Activated naive CD8-positive, alpha-beta T cell (primary cell): ENCODE results near the gene ZFP36L1.
"Not testable (repeated sequence)": the region's sequence is repeated elsewhere in the genome, so short reads cannot be mapped to it uniquely, and the experiment has no call there.

Experiments
- H3K27ac Mint-ChIP-seq: one replicate; pipeline ENCODE4 v1.8.0; 2021; ENCODE audit warnings: mixed read lengths
- H3K27me3 Mint-ChIP-seq: one replicate; pipeline ENCODE4 v1.8.0; 2021; ENCODE audit warnings: mixed read lengths
- H3K36me3 Mint-ChIP-seq: one replicate; pipeline ENCODE4 v1.8.0; 2021; ENCODE audit warnings: mixed read lengths
- H3K4me1 Mint-ChIP-seq: one replicate; pipeline ENCODE4 v1.8.0; 2021; ENCODE audit warnings: low read depth, mixed read lengths
- H3K4me3 Mint-ChIP-seq: one replicate; pipeline ENCODE4 v1.8.0; 2021; ENCODE audit warnings: mild to moderate bottlenecking, mixed read lengths
- H3K9me3 Mint-ChIP-seq: one replicate; pipeline ENCODE4 v1.8.0; 2021; ENCODE audit warnings: low read depth, mixed read lengths

The ZFP36L1 gene

DNA sequence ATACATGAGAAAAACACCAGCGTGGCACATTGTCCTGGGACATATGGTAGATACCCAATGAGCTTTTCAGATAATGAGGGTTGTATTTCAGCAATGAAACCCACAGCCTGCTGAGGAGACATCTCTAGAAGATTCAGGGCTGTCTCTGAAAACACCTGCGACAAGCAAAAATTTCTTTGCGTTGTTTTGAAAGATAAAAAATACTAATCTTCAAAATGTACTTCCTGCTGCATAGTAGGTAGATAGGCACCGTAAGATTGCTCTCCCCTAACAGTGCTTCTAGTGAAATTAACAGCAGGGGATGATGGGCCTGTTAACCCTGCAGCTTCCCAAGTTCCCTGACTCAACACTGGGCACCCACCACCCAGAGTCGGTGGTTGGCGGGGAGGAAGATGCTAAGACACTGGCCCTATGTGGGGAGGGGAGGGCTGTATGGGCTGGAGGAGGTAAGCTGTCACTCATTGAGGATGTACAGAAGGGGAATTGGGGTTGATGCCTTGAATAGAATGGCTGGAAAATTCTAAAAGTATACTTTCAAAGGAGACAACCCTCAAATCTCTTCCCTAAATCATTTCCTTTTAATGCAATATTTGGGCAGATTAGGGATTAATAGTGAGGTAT lies 20.0 kb downstream of the ZFP36L1 start:
- Mint-ChIP-seq H3K9me3 (peaks cover 4% of the 10 kb centered on the region), H3K27me3 (no peaks in the 10 kb centered on the region), H3K27ac (peak overlapping the region; percentile 75), H3K4me3 (no peak overlapping the region), H3K36me3 (no peaks in the 10 kb centered on the region), H3K4me1 (peaks cover 46% of the 10 kb centered on the region)

DNA sequence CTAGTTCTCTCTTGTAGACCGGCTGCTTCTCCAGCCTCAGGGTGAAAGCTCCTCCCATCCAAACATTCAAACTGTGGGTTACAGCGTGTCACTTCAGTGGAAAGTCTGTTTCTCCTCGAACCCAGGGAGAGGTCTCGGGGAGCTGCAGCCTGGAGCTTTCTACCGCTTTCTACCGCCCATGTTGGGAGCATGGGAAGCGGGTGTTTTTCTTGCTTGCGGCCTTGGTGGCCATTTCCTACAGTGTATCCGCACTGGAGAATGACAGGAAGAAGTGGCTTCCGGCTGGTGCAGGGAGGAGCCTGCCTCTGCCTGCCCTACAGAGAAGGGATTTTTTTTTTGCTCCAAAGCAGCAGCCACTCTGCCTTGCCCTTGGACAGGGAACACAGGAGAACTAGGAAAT lies 21.2 kb downstream of the ZFP36L1 start:
- H3K9me3 Mint-ChIP-seq = peaks cover 4% of the 10 kb centered on the region
- H3K27me3 Mint-ChIP-seq = no peaks in the 10 kb centered on the region
- no peaks in the 10 kb centered on the region for H3K36me3 Mint-ChIP-seq
- H3K4me1 Mint-ChIP-seq = peaks cover 54% of the 10 kb centered on the region
- H3K4me3 Mint-ChIP-seq = no peak overlapping the region
- H3K27ac Mint-ChIP-seq = peak overlapping the region; percentile 62

DNA sequence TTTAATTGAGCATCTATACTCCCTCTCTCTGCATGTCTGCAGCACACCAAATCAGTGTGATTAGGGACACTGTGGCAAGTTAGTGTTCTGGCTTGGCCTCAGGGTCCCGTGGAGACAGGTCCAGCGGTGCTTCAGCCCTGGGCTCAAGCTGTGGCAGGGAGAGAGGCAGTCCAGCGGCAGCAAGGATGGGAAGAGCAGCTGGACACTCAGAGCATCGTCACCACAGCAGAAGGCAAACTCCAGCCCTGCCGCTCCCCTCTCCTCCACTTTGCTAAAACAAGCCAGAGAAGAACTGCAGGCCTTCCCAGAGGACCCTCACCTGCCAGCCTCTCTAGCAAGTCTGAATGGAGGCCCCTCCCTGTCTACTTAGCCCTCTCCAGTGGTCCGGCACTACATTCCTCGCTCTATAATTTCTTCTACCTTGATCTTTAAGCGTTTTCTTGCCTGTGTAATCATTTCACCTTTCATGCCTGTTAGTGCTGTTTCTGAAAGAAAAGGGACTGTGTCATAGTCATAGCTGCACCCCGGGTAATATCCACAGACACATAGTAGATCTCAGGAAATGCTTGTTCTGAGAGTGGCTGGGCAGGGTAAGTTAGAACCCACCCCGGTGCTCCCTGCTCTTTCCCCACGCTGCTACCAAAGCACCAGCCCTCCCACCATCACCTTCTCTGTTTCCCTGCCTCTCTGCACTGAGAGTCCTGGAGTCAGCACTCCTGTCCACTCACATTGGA lies 22.1 kb downstream of the ZFP36L1 start:
- peak overlapping the region; percentile 41 for H3K27ac Mint-ChIP-seq
- no peak overlapping the region for H3K4me3 Mint-ChIP-seq
- no peaks in the 10 kb centered on the region for H3K36me3 Mint-ChIP-seq
- no peaks in the 10 kb centered on the region for H3K27me3 Mint-ChIP-seq
- H3K4me1 Mint-ChIP-seq = peaks cover 54% of the 10 kb centered on the region
- peaks cover 3% of the 10 kb centered on the region for H3K9me3 Mint-ChIP-seq

DNA sequence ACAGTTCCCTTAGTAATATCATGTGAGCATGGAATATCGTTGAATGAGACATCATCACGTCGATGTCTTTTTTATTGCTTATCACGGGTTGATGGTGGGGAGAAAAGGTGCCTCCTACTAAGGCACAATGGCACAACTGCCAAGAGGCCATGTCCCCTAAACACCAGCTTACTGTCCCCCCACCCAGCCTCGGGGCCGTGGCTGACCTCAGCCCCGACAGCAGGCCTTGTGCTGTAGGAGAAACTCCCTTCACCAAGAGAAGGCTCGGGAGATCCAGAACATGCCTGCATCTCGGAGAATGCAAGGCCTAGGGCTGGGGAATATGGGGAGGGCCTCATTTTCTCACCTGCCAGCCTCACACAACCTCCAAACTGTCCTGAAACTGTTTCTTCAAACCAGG lies 22.8 kb downstream of the ZFP36L1 start:
- H3K27ac Mint-ChIP-seq = no peak overlapping the region
- H3K4me3 Mint-ChIP-seq = no peak overlapping the region
- no peaks in the 10 kb centered on the region for H3K9me3 Mint-ChIP-seq
- H3K4me1 Mint-ChIP-seq = peaks cover 54% of the 10 kb centered on the region
- no peaks in the 10 kb centered on the region for H3K27me3 Mint-ChIP-seq
- no peaks in the 10 kb centered on the region for H3K36me3 Mint-ChIP-seq

DNA sequence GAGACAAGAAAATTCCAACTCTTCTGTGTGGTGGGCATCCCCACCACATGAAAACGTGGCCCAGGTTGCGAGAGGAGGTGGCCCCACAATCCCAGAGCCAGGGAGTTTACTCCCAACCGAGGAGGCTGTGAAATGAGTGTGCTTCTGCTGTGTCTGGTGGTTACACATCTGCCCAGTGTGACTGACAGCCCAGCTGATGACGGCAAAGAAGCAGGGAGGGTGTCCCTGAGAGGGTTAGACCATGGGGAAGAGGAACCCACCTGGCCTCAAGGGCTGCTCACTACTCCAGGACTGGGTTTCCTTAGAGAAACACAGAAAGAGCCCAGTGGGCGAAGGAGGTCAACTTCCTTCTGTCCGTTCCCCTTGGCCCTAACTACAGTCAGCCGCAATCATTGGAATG lies 24.6 kb downstream of the ZFP36L1 start:
- H3K4me3 Mint-ChIP-seq = no peak overlapping the region
- H3K27me3 Mint-ChIP-seq = no peaks in the 10 kb centered on the region
- H3K27ac Mint-ChIP-seq = no peak overlapping the region
- H3K9me3 Mint-ChIP-seq = no peaks in the 10 kb centered on the region
- H3K4me1 Mint-ChIP-seq = peaks cover 48% of the 10 kb centered on the region
- H3K36me3 Mint-ChIP-seq = no peaks in the 10 kb centered on the region

DNA sequence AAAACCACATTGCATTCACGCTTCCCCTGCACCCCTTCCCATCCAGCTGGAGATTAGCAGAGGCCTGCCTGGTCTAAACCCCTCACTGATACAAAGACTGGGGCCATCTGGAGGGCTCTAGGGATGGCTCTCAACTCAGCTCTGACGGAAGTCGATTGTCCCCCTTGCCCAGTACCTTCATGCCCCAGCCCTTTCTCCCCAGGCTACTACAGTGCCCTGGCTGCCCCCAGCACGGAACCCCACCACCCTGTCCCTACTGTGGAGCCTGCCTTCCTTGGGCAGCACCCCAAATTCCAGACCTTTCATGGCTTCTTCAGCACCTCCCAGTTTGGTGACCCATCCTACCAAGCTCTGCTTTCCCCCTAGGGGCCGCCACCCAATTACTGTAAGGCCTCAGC lies 25.6 kb downstream of the ZFP36L1 start:
- Mint-ChIP-seq H3K27me3 (no peaks in the 10 kb centered on the region), H3K4me1 (peaks cover 39% of the 10 kb centered on the region), H3K9me3 (no peaks in the 10 kb centered on the region), H3K36me3 (no peaks in the 10 kb centered on the region), H3K4me3 (no peak overlapping the region), H3K27ac (no peak overlapping the region)

DNA sequence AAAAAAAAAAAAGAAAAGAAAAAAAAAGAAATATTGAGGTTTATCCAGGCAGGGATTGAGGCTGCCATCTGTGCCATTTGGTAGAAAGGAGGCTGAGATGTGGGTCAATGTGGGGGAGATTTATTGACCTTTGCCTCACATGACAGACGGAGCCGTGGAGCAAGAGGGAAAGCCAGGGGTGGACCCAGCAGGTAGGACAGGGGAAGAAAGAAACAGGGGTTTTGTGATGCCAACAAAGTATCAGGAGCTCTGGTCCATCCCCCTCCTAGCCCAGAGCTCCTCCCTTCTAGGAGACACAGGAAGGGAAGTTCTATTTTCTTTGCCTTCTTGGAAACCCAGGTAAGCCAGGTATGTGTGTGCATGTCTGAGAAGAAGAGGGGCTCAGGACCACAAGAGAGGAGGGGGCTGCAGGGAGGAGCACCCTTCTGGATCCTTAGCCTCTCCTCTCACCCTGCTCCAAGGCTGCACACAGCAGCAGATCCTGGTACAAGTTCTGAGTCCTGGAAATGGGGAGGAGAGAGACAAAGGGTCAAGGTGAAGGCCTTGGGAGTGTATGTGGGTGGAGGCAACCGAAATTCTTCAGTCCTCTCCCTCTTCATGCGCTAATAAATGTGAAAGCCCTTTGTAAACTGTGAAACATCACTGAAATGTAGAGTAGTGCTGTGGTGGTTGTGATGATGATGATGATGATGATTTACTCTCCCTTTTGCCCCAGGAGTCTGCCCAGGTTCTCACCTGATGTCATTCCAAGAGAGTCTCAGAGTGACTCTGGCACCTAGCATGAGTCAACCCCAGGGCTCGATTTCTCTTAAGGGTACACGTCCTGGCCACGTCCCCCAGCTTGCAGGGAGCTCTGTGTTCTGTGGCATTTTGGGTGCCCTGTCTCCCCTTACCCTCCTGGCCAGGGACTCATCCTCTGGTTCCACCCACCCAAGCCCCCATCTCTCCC lies 26.3 kb downstream of the ZFP36L1 start:
- no peaks in the 10 kb centered on the region for H3K36me3 Mint-ChIP-seq
- H3K9me3 Mint-ChIP-seq = no peaks in the 10 kb centered on the region
- no peak overlapping the region for H3K27ac Mint-ChIP-seq
- H3K27me3 Mint-ChIP-seq = no peaks in the 10 kb centered on the region
- H3K4me3 Mint-ChIP-seq = no peak overlapping the region
- peaks cover 33% of the 10 kb centered on the region for H3K4me1 Mint-ChIP-seq

DNA sequence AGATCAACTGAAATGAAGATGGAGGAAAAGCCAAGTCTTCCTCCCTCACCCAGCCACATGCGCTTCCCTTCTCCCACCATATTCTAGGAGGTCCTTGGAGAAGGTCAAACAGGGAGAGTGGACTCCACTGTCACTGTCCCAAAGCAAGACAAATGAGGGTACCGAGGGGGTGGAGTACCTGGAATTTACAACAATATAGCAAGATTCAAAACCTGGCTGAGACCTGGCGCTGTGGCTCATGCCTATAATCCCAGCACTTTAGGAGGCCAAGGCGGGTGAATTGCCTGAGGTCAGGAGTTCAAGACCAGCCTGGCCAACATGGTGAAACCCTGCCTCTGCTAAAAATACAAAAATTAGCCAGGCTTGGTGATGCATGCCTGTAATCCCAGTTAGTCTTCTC lies 29.0 kb downstream of the ZFP36L1 start:
- H3K27ac Mint-ChIP-seq, H3K36me3 Mint-ChIP-seq, H3K4me3 Mint-ChIP-seq: not testable (repeated sequence)

DNA sequence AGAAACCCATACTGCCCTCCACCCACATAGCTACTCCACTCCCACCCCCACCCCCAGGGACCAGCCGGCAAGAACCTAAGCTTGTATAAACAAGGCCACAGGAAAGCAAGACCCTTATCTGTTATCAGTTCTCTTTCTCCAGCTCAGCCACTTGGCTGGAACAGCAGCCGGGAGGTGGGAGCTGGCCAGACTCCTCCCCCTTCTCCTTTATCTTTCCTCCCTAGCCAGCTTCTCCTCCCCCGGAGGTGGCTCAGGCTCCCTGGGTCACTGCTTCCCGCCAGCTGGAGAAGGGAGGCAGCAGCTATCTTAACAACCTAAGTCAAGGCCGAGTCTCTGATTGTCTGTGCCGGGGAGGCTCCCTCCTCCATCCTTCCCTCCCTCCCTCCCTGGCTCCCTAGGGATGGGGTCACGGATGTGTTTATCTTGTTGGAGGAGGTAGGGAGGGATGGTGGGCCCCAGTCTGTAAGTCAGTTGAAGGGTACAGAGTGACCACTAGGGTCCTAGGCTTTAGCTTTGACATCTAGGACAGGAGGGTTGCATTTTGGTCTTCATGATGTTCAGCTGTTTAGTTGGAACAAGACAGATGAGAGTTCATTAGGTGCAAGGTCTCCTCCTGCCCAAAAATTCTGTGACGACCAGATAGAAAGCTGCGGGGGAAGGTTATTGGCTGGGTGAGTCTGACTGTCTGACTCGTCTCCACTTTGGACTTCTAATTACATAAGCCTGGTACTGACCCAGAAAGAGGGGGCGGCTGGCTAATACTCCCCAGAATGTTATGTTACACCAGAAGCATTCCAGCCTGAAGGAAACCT lies 29.7 kb downstream of the ZFP36L1 start:
- Mint-ChIP-seq H3K27ac (no peak overlapping the region), H3K4me1 (peaks cover 26% of the 10 kb centered on the region), H3K4me3 (no peak overlapping the region), H3K27me3 (no peaks in the 10 kb centered on the region), H3K36me3 (no peaks in the 10 kb centered on the region), H3K9me3 (no peaks in the 10 kb centered on the region)

More for the DNA sequence above, 29.0 kb downstream of the ZFP36L1 start:
- H3K4me1 Mint-ChIP-seq = peaks cover 25% of the 10 kb centered on the region
- not testable (repeated sequence) for H3K9me3 Mint-ChIP-seq, H3K27me3 Mint-ChIP-seq

DNA sequence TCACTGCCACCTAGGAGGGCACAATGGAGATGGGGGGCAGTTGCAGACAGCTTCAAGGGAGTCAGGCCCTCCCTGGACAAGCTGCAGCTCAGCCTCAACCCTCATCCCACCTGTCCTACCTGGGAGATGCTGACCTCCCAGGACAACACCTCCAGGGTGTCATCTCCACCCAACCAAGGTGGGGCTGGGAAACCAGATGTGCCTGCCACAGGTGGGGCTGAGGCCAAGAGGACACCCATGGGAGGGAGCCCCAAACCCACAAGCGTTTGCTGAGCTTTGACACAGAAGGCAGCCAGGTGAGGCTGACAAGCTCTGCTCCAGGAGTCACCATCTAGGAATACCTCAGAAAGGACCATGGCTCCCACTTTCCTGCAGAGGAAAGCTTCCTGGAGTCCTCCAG lies 31.5 kb downstream of the ZFP36L1 start:
- Mint-ChIP-seq H3K4me3 (no peak overlapping the region), H3K9me3 (no peaks in the 10 kb centered on the region), H3K4me1 (peaks cover 24% of the 10 kb centered on the region), H3K36me3 (no peaks in the 10 kb centered on the region), H3K27ac (no peak overlapping the region), H3K27me3 (no peaks in the 10 kb centered on the region)

DNA sequence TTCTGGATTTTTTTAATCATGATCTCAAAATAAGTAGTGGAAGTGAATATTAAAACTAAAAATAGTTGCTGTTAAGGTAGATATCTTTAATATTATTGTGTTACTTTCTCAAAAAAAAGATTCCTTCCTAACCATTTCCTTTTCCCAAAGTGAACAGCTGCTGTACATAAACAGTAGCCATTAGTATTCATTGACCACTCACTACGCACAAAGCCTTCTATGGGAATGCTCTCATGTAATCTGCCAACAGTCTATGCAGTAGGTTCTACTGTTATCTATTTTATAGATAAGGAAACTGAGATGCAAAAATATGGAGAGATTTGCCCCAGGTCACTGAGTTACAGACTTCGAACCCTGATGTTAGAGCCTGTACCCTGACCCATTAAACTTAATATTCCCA lies 32.1 kb downstream of the ZFP36L1 start:
- Mint-ChIP-seq H3K9me3 (no peaks in the 10 kb centered on the region), H3K27me3 (no peaks in the 10 kb centered on the region), H3K36me3 (no peaks in the 10 kb centered on the region), H3K4me3 (no peak overlapping the region), H3K27ac (no peak overlapping the region), H3K4me1 (peaks cover 25% of the 10 kb centered on the region)

DNA sequence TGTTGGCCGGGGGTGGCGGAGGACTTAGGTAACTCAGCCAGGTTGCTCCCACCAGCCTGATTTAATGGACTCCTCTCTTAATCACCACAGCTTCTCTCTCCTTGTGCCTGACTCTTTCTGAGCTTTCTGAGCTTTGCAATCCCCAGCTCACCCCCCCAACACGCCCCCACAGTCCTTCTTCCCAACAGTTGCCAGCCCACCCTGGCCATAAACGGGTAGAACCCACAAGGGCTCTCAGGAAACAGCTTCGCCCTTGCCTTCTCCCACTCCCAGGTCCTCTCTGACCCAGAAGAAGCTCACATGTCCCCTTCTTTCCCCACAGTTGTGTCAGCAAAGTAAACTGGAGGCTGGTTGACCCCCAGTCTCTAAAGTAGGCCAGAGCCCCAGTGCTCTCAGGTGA lies 32.9 kb downstream of the ZFP36L1 start:
- no peaks in the 10 kb centered on the region for H3K27me3 Mint-ChIP-seq
- H3K9me3 Mint-ChIP-seq = no peaks in the 10 kb centered on the region
- no peaks in the 10 kb centered on the region for H3K36me3 Mint-ChIP-seq
- H3K27ac Mint-ChIP-seq = no peak overlapping the region
- no peak overlapping the region for H3K4me3 Mint-ChIP-seq
- peaks cover 20% of the 10 kb centered on the region for H3K4me1 Mint-ChIP-seq

DNA sequence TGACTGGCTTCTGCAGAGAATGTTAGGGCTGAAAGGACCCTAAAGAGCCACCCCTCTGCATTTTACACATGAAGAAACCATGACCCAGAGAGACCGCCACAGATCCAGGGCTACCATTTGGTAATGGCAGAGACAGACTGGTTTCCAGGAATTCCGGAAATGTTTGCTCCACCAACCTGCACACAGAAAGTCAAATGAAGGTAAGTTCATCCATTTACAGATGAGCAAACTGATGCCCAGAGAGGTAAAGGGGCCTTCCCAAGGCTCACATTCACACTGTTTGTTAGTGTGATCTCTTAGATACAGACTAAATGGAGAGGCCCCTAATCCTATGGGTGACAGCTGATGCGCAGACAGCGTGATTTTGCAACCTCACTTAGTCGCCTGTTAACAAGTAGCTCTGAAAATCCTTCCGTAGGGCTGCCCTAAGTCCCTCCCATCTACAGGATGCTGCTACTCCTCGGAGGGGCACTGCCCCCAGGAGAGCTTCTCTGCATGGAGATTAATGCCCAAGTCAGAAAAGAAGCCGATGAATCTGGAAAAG lies 33.8 kb downstream of the ZFP36L1 start:
- Mint-ChIP-seq H3K27ac (no peak overlapping the region), H3K4me1 (peaks cover 16% of the 10 kb centered on the region), H3K36me3 (no peaks in the 10 kb centered on the region), H3K4me3 (no peak overlapping the region), H3K27me3 (no peaks in the 10 kb centered on the region), H3K9me3 (no peaks in the 10 kb centered on the region)

DNA sequence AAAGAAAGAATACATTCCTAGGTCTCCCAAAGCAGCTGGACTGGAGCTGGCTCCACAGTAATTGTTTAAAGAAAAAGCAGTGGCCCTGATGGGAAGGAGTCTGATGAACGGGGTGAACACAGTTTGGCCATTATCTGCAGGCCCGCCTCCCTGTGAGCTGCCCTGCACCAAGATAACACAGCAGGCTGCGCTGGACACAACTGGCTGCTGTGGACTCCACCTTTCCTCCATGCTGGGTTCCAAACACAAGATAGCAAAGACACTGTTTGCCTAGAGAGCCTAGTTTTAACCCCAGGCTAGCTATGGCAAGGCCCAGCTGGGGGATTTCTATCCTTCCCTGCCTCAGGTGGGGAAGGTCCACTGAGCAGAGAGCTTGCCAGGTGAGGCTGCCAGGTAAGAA lies 34.6 kb downstream of the ZFP36L1 start:
- Mint-ChIP-seq H3K9me3 (no peaks in the 10 kb centered on the region), H3K4me1 (peaks cover 16% of the 10 kb centered on the region), H3K27ac (no peak overlapping the region), H3K27me3 (no peaks in the 10 kb centered on the region), H3K4me3 (no peak overlapping the region), H3K36me3 (no peaks in the 10 kb centered on the region)
